Measurements from ENCODE around the gene SPART.
"Not testable (repeated sequence)": the region's sequence is repeated elsewhere in the genome, so short reads cannot be mapped to it uniquely, and the experiment has no call there.

SPART gene

GRCh38 chr13:36319793-36320192, 26.4 kb downstream of the SPART start:
- DNase-seq (ENCODE audit: low read depth), result not testable (repeated sequence)

DNA sequence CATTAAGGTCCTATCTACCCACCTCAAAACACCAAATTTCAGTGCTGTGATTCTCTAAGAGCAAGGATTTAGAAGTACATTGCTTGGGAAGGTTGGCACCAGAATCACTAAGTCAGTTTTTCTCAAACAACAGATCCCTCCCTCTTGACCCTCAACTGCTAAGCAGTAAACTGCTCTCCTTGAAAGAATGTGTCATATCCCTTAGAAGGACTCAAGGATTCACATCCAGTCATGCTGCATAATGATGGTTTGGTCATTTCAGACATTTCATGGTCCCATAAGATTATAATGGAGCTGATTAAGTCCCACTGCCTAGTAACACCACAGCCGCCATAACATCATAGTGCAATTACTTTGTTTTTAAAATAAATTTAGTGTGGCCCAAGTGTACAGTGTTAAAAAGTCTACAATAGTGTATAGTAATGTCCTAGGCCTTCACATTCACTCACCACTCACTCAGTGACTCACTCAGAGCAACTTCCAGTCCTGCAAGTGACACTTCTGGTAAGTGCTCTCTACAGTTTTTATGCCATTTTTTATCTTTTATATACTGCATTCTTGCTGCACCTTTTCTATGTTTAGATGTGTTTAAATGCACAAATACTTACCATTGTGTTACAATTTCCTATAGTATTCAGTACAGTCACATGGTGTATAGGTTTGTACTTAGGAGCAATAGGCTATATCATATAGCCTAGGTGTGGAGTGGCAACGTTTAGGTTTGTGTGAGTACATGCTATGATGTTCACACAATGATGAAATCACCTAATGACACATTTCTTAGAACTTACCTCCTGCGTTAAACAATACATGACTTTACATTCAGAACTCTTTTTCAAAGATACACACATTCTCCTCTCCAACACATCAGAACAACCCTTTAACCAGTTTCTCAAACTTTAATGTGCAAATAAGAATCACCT, 32.9 kb downstream of the SPART start:
- peak; percentile 36 for DNase-seq (ENCODE audit: low read depth)

GRCh38 chr13:36310417-36311108, 35.6 kb downstream of the SPART start:
- DNase-seq (ENCODE audit: low read depth), result no peak

GRCh38 chr13:36302289-36302688, 43.9 kb downstream of the SPART start:
- DNase-seq (ENCODE audit: low read depth), result no peak

DNA sequence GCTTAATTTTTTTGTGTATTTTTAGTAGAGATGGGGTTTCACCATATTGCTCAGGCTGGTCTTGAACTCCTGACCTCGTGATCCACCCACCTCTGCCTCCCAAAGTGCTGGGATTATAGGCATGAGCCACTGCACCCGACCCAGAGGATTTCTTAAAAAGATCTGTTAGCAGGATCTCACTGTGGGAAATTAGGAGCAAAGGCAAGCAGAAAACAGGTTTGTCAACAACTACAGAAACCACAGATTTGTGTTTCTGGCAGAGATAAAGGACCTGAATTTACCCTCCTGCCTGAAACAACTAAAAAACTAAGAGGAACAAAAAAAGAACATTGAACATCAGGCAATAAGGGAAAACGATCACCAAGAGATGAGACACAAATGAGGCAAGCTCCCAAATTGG, 46.7 kb downstream of the SPART start:
- not testable (repeated sequence) for DNase-seq (ENCODE audit: low read depth)

DNA sequence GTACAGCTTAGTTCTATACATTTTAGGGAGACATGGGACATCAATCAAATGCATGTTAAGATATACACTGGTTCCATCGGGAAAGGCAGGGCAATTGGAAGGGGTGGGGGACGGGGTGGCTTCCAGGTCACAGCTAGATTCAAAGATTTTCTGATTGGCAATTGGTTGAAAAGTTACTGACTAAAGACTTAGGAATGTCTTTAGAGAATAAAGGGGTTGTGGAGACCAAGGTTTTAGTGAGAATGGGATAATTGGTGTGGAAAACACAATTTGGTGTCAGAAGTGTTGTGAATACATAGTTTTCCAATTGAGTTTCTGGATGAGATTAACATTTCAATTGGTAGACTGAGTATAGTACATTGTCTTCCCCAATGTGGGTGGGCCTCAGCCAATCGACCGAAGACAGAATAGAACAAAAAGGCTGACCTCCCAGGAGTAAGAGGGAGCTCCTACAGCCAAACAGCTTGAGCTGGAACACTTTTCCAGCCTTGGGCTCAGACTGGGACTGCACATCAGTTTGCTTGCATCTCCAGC, 47.6 kb downstream of the SPART start:
- DNase-seq (ENCODE audit: low read depth), result no peak

DNA sequence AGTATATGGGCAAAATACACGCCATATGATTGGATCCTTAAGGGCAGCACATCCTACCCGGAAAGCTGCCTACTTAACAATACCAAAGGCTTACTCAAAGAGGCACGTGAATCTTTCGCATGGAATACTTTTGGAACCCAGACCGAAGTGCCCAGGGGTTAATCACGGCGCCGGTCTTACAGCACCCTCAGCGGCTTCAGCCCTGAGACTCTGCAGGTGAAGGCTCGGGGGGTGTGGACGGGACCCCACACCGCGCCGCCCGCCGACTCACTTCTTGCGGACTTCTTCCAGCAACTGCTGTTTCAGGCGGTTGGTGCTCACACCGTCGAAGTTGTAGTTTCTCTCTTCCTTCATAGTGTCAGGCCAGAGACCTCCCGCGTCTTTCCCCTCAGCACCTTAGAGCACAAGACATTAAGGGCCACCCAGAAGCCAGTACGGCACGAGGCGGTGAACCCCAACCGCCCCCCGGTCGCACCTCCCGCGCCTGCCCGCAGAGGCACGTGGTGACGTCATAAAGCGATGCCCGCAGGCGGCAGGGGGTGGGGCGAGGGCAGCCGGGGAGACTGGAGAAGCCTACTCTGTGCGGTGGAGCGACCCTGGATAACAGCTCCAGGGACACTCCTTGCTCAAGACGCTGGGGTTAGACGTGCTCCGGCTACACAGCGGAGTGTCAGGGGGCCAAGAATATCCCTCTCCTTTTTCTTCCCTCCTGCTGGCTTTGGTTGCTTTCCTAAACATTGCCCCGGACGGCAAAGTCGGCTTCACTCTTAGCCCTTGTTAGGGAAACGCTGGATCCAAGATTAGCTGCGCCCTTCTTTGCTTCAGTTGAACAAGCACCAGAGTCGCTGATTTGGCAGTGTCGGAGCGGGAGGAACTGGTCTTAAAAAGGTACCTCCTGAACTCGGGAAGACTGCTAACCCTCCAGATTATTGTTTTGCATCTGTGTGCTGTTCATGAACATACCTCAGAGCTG, 48.5 kb downstream of the SPART start, which contains the start of gene CCDC169:
CCDC169 (minus strand) TSS at position 449 of the 973 bp plus-strand sequence; CDS start at position 354, 95 bp downstream.
- peak; percentile 68 for DNase-seq (ENCODE audit: low read depth)

- DNase-seq (ENCODE audit: low read depth), result no peak
Measured at GRCh38 chr13:36294096-36294495, 52.1 kb downstream of the SPART start.

DNA sequence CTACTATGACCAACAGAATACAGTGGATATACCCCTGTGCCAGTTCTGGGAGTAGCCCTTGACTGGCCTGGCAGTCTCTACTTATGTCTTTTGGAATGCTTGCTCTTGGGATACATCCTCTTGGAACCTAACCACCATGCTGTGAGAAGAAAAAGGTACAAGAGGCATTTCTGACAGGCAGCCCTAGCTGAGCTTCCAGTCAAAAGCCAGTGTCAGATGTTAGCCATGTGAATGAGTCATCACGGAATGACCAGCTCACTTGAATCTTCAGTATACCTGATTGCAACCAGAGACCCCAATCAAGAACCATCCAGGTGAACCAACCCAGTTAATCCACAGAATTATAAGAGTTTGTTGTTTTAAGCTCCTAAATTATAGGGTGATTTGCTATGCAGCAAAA, 52.7 kb downstream of the SPART start:
- DNase-seq (ENCODE audit: low read depth), result no peak

- DNase-seq (ENCODE audit: low read depth), result no peak
Measured at GRCh38 chr13:36288794-36289391, 57.3 kb downstream of the SPART start.

DNA sequence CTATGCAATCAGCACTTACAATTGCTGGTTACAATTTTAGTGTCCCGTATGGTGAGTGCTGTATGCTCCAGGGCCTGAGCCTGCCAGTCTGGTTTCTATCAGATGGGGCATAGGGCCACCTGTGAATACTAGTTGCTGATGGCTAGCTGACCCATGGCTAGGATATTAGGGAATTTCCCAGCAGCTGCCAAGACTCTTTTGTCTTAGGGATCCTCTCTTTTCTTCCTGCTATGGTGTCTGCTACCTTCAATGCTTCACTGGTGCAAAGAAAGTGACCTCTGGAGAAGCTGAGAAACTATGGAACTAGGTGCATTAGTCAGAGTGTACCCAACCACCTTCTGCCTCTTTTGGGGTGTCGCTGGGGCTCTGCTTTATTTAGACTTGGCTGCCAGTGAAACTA, 60.2 kb downstream of the SPART start:
- DNase-seq (ENCODE audit: low read depth), result no peak

DNA sequence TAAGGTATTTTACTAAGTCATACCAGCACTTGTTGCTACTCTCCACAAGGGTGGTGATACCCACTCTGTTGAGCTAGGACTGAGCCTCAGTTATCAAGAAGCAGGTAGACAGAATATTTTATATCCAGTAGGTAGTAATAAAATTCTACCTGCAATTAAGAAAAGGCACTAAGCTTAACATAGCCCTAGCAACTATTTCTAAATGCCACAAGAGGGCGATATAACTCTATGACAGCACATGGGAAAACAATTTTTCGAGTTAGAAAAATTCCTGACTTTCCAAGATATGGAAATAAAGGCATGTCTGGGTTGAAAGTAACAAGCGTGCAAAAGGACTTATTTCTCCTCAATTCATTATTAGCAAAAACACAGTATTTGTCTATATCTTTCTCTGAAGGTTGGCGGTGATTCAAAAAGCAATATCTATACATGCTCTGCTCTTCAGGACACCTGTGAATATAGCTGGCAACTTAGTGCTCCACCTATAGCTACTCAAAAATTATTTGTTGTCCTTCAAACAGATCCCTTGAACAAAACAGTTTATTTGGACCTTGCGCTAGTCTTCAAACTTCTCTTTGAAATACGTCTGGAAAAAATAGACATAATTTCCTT, 63.3 kb downstream of the SPART start:
- DNase-seq (ENCODE audit: low read depth), result peak; percentile 58

GRCh38 chr13:36275190-36276002, 70.8 kb downstream of the SPART start:
- peak; percentile 71 for DNase-seq (ENCODE audit: low read depth)

DNA sequence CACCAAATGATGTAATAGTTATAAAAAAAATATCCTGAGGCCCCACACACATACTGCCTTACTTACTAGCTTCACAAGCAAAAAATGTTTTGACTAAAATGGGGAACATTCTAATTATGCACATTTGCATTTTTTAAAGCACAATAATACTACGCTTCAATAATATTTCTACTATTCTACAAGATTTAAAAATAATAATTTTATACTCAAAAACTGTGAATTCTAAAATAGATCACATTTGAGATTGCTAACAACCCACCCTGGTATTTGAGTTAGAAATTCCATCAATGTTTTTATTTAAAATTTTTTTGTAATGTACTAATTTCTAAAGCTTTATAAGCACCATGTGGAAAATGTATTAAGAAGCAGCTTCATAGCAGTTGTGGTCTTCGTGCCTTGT, 72.8 kb downstream of the SPART start:
- peak; percentile 3 for DNase-seq (ENCODE audit: low read depth)

DNA sequence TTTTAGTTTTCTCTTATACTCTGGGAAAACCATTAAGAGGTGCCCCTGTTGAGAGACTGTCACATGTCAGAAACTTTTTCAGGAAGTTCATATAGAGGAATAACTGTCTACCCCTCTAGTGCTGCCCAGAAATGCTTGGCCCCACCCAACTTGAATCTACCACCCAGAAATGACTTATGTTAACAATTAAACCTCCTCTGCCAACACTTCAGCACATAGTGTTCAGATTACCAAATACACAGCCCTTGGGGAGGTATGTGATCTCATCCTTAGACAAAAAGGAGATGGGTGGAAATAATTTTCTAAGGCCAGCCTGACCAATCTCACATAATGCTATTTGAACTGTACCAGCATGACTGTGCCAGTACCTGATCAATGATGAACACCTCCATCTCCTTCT, 84.2 kb downstream of the SPART start:
- no peak for DNase-seq (ENCODE audit: low read depth)

DNA sequence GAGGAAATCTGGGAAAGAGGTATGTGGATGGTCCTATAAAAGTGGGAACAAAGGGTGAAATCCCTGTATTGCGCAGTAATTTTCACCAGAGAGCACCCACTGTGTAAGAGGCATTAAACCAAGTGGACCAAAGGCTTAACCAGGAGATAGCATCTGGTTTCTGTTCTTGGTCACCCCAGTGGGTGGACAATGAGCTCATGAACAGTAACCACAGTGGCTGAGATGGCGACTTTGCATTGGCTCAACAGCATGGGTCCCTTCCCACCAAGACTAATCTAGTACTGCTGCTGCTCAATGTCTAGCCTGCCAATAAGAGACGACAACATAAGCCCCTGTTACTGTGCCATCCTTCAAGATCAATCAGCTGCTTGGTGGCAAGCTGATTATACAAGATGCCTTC, 85.2 kb downstream of the SPART start:
- no peak for DNase-seq (ENCODE audit: low read depth)

GRCh38 chr13:36259361-36260137, 86.6 kb downstream of the SPART start:
- DNase-seq (ENCODE audit: low read depth), result no peak

GRCh38 chr13:36258831-36259230, 87.4 kb downstream of the SPART start:
- DNase-seq (ENCODE audit: low read depth), result no peak
